Gastroesophageal sphincter (tissue), 3 donors: ENCODE measurements around the gene TSPO.

Source experiments
- POLR2A ChIP-seq, 2 donors: fragments of 450-650 bp; IDR thresholded peaks; one replicate each; pipeline ENCODE4 v1.6.1; 2017; ENCODE audit warnings: antibody characterized with exemption in 2 of 2, mild to moderate bottlenecking in 2 of 2, moderate library complexity in 1 of 2
- POLR2AphosphoS5 ChIP-seq: sonication (generic); formaldehyde crosslinking; IDR thresholded peaks from one replicate; pipeline ENCODE4 v1.6.1; 2017; ENCODE audit warnings: antibody characterized with exemption
- TF ChIP-seq, protein P1 (sequence below), 4 experiments: fragments of 200-600 bp in 2 of 4; fragments of 450-650 bp in 2 of 4; sonication (generic) in 1 of 4; IDR thresholded peaks; one replicate each; pipeline ENCODE4 v1.5.1; 2017 to 2019; ENCODE audit warnings: antibody characterized with exemption in 4 of 4, mild to moderate bottlenecking in 2 of 4, moderate library complexity in 2 of 4

DNA sequence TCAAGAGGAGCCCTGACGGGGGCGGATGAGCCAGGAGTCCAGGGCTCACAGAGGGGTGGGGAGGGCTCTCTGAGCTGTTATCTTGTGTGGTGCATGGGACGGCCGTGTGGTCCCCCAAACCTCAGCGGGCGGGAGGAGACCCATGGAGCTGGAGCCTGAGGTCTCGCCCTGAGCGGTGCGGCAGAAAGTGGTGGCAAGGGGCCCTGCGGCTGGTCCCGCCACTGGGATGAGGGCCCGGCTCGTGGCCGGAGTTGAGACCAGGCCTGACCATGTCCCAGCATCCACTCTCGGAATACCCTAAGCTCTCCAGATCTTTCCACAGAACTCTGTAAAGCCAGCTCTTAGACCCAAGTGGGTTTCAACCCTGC lies 58.1 kb downstream of the TSPO start:
- TF ChIP-seq, protein P1, sequence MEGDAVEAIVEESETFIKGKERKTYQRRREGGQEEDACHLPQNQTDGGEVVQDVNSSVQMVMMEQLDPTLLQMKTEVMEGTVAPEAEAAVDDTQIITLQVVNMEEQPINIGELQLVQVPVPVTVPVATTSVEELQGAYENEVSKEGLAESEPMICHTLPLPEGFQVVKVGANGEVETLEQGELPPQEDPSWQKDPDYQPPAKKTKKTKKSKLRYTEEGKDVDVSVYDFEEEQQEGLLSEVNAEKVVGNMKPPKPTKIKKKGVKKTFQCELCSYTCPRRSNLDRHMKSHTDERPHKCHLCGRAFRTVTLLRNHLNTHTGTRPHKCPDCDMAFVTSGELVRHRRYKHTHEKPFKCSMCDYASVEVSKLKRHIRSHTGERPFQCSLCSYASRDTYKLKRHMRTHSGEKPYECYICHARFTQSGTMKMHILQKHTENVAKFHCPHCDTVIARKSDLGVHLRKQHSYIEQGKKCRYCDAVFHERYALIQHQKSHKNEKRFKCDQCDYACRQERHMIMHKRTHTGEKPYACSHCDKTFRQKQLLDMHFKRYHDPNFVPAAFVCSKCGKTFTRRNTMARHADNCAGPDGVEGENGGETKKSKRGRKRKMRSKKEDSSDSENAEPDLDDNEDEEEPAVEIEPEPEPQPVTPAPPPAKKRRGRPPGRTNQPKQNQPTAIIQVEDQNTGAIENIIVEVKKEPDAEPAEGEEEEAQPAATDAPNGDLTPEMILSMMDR (IDR thresholded peaks at IDR 0.05): no peak
- TF ChIP-seq POLR2AphosphoS5: no peak
- no peak for TF ChIP-seq POLR2A (IDR thresholded peaks at IDR 0.05)
